ENCODE data around the gene GRID1.

The GRID1 gene

GRCh38 chr10:86198271-86198670 is 168.3 kb downstream of the GRID1 start:
- TF ChIP-seq CTCF (IDR thresholded peaks at IDR 0.05; ENCODE audit: low read depth, low read length): no peak
- DNase-seq (ENCODE audit: low read depth in 2 of 2): no peak
- no peak overlapping the region for H3K4me3 ChIP-seq (replicated peaks in 1 of 2; ENCODE audit: low read depth in 2 of 2, low read length in 2 of 2)

- no peak for TF ChIP-seq CTCF (IDR thresholded peaks at IDR 0.05; ENCODE audit: low read depth, low read length)
- no peak overlapping the region for H3K4me3 ChIP-seq (replicated peaks in 1 of 2; ENCODE audit: low read depth in 2 of 2, low read length in 2 of 2)
- DNase-seq (ENCODE audit: low read depth in 2 of 2): no peak
Measured at GRCh38 chr10:86197166-86197790, 169.3 kb downstream of the GRID1 start.

- TF ChIP-seq CTCF (IDR thresholded peaks at IDR 0.05; ENCODE audit: low read depth, low read length): no peak
- DNase-seq (ENCODE audit: low read depth in 2 of 2): no peak
- no peak overlapping the region for H3K4me3 ChIP-seq (replicated peaks in 1 of 2; ENCODE audit: low read depth in 2 of 2, low read length in 2 of 2)
Measured at GRCh38 chr10:86195521-86196157, 171.0 kb downstream of the GRID1 start.

- no peak for DNase-seq (ENCODE audit: low read depth in 2 of 2)
- no peak overlapping the region for H3K4me3 ChIP-seq (replicated peaks in 1 of 2; ENCODE audit: low read depth in 2 of 2, low read length in 2 of 2)
- TF ChIP-seq CTCF (IDR thresholded peaks at IDR 0.05; ENCODE audit: low read depth, low read length): no peak
Measured at GRCh38 chr10:86194684-86195083, 171.9 kb downstream of the GRID1 start.

GRCh38 chr10:86193841-86194240 is 172.8 kb downstream of the GRID1 start:
- no peak for TF ChIP-seq CTCF (IDR thresholded peaks at IDR 0.05; ENCODE audit: low read depth, low read length)

GRCh38 chr10:86192691-86193090 is 173.9 kb downstream of the GRID1 start:
- no peak for TF ChIP-seq CTCF (IDR thresholded peaks at IDR 0.05; ENCODE audit: low read depth, low read length)
- no peak for DNase-seq (ENCODE audit: low read depth in 2 of 2)
- no peak overlapping the region for H3K4me3 ChIP-seq (replicated peaks in 1 of 2; ENCODE audit: low read depth in 2 of 2, low read length in 2 of 2)

More at GRCh38 chr10:86193841-86194240, 172.8 kb downstream of the GRID1 start:
- DNase-seq (ENCODE audit: low read depth in 2 of 2): no peak
- no peak overlapping the region for H3K4me3 ChIP-seq (replicated peaks in 1 of 2; ENCODE audit: low read depth in 2 of 2, low read length in 2 of 2)
